ENCODE measurements around the gene GPRIN1. TPM values are rescaled to one million over a fixed set of nuclear protein-coding genes. Genes with fewer than 3 reads are reported as not detected.

The GPRIN1 gene
- total RNA-seq, 1 donor from 2014 or later = 0.72 TPM

Small RNAs within 50 kb of the gene (small RNA-seq; reads per million reads assigned to genes)
- gene MIR4281 (ENCODE audit: low replicate concordance) = not detected
- gene RF00019 (ENCODE audit: low replicate concordance) = not detected
- not detected for gene RN7SL684P (ENCODE audit: low replicate concordance)

Other genes with a start within 250 kb of the GPRIN1 start
- gene KIAA1191, start 248.4 kb downstream of the GPRIN1 start, total RNA-seq = 31.7 TPM
- gene ARL10, start 244.7 kb downstream of the GPRIN1 start, total RNA-seq = 10.6 TPM
- gene NOP16, start 221.6 kb downstream of the GPRIN1 start, total RNA-seq = 4.6 TPM
- 90.5 TPM for gene HIGD2A, start 221.4 kb downstream of the GPRIN1 start, total RNA-seq
- gene CLTB, start 193.6 kb downstream of the GPRIN1 start, total RNA-seq = 84.7 TPM
- gene FAF2, start 161.8 kb downstream of the GPRIN1 start, total RNA-seq = 24.2 TPM
- 12.3 TPM for gene RNF44, start 72.8 kb downstream of the GPRIN1 start, total RNA-seq
- not detected for gene CDHR2, start 60.8 kb downstream of the GPRIN1 start, total RNA-seq
- not detected for gene SNCB, start 20.4 kb upstream of the GPRIN1 start, total RNA-seq
- gene EIF4E1B, start 20.5 kb upstream of the GPRIN1 start, total RNA-seq = not detected
- gene TSPAN17, start 37.3 kb upstream of the GPRIN1 start, total RNA-seq = 20.5 TPM
- gene UNC5A, start 200.4 kb upstream of the GPRIN1 start, total RNA-seq = 0.41 TPM

Data from tongue (tissue), 2 donors.